ENCODE data around the gene CDH20.

DNA sequence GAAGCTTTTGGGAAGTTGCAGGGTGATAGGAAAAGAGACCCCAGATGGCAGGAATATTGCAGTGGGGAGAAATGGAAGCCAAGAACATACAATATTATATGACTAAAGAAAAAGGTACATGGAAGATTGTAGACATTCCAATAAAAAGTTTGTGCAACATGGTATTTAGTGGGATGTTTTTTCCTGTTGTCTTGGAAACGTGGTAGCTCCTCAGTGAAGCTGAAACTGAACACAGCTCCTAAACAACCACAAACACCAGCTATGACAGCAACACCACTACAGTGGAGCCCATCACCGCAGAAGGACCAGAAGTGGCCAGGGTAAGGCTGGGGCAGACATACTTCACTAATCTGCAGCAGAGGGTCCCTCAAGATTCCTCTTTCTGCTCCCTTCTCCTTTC is 246.8 kb downstream of the CDH20 start:
- TF ChIP-seq ZFX (IDR thresholded peaks at IDR 0.05; ENCODE audit: borderline replicate concordance): no peak
- TF ChIP-seq, protein P1, sequence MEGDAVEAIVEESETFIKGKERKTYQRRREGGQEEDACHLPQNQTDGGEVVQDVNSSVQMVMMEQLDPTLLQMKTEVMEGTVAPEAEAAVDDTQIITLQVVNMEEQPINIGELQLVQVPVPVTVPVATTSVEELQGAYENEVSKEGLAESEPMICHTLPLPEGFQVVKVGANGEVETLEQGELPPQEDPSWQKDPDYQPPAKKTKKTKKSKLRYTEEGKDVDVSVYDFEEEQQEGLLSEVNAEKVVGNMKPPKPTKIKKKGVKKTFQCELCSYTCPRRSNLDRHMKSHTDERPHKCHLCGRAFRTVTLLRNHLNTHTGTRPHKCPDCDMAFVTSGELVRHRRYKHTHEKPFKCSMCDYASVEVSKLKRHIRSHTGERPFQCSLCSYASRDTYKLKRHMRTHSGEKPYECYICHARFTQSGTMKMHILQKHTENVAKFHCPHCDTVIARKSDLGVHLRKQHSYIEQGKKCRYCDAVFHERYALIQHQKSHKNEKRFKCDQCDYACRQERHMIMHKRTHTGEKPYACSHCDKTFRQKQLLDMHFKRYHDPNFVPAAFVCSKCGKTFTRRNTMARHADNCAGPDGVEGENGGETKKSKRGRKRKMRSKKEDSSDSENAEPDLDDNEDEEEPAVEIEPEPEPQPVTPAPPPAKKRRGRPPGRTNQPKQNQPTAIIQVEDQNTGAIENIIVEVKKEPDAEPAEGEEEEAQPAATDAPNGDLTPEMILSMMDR (IDR thresholded peaks at IDR 0.05): no peak
